ENCODE results near the gene ZNF322.
"Not testable (repeated sequence)": the region's sequence is repeated elsewhere in the genome, so short reads cannot be mapped to it uniquely, and the experiment has no call there.

DNA sequence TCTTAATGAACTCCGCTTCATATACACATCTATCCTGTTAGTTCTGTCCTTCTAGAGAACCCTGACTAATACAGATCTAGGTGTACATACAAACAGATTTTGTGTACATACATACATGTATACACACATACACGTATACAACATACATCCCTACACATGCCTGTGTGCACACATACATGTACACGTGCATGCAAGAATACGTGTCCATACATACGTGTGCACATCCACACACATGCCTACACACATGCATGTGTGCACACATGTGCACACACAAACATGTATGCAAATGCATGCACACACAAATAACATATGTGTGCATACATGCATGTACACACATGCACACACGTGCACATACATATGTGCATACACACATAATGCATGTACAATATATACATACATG lies 10.5 kb upstream of the ZNF322 start:
- not testable (repeated sequence) for TF ChIP-seq SPI1 (IDR thresholded peaks at IDR 0.05; ENCODE audit: low read depth, low read length); POLR2AphosphoS5 (IDR thresholded peaks at IDR 0.05; ENCODE audit: low read depth, low read length); POLR2A (IDR thresholded peaks at IDR 0.05; ENCODE audit: low read depth, low read length); PAX5 (IDR thresholded peaks at IDR 0.05; ENCODE audit: insufficient read depth, low read length, severe bottlenecking); TAF1 (IDR thresholded peaks at IDR 0.05; ENCODE audit: low read depth, low read length); POU2F2 (IDR thresholded peaks at IDR 0.05; ENCODE audit: low read depth, low read length)

Measured in GM12891 (cell line).